Thyroid gland (tissue), 4 donors: ENCODE data around the gene NEDD9.

Experiments used
- POLR2A ChIP-seq, 2 donors: fragments of 450-650 bp; IDR thresholded peaks; one replicate each; pipeline ENCODE4 v1.6.1; 2017; ENCODE audit warnings: antibody characterized with exemption in 2 of 2, mild to moderate bottlenecking in 2 of 2, moderate library complexity in 1 of 2
- TF ChIP-seq, protein P1 (sequence below), 6 experiments: fragments of 200-600 bp in 3 of 6; fragments of 450-650 bp in 3 of 6; sonication (generic) in 3 of 6; IDR thresholded peaks; one replicate each; pipeline ENCODE4 v1.5.1; 2016 to 2019; ENCODE audit warnings: antibody characterized with exemption in 6 of 6, mild to moderate bottlenecking in 2 of 6, inconsistent platforms in 1 of 6, moderate library complexity in 1 of 6

DNA sequence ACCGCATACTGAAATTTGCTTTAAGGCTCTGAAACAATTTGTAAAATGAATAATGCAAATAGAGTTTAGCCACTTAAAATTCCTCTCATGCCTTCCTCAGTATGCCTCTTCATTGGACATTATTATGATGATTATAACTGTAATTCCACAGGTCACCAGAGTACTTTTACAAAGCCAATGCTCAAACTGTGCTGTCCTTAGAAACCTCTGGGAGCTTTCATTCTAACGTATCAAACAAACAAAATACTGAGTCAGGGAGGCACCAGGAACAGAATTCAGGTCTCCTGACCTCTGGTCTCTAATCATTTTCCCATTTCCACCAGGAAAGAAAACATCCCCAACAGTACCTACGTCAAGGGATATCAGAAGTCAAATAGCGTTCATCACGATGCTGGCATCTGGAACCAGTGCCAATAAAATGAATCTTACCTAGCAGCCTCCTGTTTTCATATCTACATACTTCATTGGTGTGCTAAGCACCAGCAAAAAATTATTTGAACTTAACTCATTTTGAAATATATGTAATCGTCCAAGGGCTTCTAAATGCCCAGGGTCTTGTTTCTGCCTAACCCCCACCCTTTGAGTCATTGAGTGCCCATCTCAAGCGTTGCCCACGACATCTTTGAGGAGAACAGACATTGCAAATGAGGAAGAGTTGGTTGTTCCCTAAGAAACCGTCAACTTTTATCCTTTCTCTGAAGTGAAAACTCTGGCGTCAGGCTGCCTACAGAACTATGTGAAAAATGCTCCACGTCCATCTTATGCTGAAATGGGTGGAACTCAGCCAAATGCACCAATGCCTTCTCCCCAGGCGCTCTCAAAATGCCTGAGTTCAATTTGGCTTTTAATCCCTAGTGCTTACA, 37.9 kb downstream of the NEDD9 start:
- TF ChIP-seq, protein P1, sequence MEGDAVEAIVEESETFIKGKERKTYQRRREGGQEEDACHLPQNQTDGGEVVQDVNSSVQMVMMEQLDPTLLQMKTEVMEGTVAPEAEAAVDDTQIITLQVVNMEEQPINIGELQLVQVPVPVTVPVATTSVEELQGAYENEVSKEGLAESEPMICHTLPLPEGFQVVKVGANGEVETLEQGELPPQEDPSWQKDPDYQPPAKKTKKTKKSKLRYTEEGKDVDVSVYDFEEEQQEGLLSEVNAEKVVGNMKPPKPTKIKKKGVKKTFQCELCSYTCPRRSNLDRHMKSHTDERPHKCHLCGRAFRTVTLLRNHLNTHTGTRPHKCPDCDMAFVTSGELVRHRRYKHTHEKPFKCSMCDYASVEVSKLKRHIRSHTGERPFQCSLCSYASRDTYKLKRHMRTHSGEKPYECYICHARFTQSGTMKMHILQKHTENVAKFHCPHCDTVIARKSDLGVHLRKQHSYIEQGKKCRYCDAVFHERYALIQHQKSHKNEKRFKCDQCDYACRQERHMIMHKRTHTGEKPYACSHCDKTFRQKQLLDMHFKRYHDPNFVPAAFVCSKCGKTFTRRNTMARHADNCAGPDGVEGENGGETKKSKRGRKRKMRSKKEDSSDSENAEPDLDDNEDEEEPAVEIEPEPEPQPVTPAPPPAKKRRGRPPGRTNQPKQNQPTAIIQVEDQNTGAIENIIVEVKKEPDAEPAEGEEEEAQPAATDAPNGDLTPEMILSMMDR (IDR thresholded peaks at IDR 0.05) = no peak
- no peak for TF ChIP-seq POLR2A (IDR thresholded peaks at IDR 0.05)
